RWPE2 (cell line): ENCODE data around the gene FRMPD2.

Experiments used
- ATAC-seq: fragments of 200-7000 bp; cut with Tn5 transposase; 3 replicates; pipeline ENCODE4 v1.9.1; 2021; ENCODE audit warnings: low read depth
- DNase-seq: peaks from one replicate; pipeline ENCODE4 v3.0.0-alpha.2; 2020; ENCODE audit warnings: low spot score
- H3K27ac ChIP-seq: fragments of 450-650 bp; 2 replicates; pipeline ENCODE4 v1.5.1; 2017; ENCODE audit warnings: mild to moderate bottlenecking; ENCODE audit not compliant: poor library complexity, severe bottlenecking
- H3K27me3 ChIP-seq: fragments of 250-450 bp; sonication (Bioruptor Pico); 2 replicates; pipeline ENCODE4 v1.5.1; 2021; ENCODE audit warnings: mild to moderate bottlenecking, moderate library complexity; ENCODE audit not compliant: insufficient read depth, poor library complexity, severe bottlenecking
- H3K36me3 ChIP-seq: fragments of 250-450 bp; sonication (Bioruptor Pico); 2 replicates; pipeline ENCODE4 v1.5.1; 2020; ENCODE audit warnings: low read depth, mild to moderate bottlenecking, moderate library complexity
- H3K4me1 ChIP-seq: fragments of 250-450 bp; sonication (Bioruptor Pico); 2 replicates; pipeline ENCODE4 v1.5.1; 2021; ENCODE audit warnings: mild to moderate bottlenecking, moderate library complexity; ENCODE audit not compliant: insufficient read depth, poor library complexity, severe bottlenecking
- H3K4me3 ChIP-seq: fragments of 250-450 bp; sonication (Bioruptor Pico); 2 replicates; pipeline ENCODE4 v1.5.1; 2021; ENCODE audit warnings: mild to moderate bottlenecking, moderate library complexity; ENCODE audit not compliant: severe bottlenecking
- H3K9me3 ChIP-seq: fragments of 250-450 bp; sonication (Bioruptor Pico); 2 replicates; pipeline ENCODE4 v1.5.1; 2021; ENCODE audit warnings: mild to moderate bottlenecking, moderate library complexity; ENCODE audit not compliant: severe bottlenecking
- TF ChIP-seq, protein P1 (sequence below): fragments of 450-650 bp; IDR thresholded peaks from one replicate; pipeline ENCODE4 v1.5.1; 2017; ENCODE audit warnings: mild to moderate bottlenecking, moderate library complexity; ENCODE audit not compliant: poor library complexity, severe bottlenecking

Gene FRMPD2

DNA sequence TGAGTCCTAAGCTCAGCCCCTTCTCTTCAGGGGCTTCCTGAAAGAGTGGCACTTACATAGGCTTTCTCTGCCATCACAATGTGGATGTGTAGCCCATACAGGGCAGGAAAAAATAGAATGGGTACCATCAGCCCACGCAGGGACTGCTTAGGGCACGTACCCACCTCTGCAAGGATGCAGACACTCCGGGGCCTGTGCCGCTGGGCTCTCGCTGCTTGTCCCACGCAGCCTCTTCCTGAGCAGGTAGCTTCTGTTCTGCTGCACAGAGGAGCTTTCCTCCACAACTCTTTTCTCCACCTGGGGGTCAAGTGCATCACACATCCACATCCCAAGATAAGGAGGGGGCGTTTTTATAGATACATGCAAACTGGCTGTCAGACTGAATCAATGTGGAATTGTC, 34.3 kb downstream of the FRMPD2 start:
- Histone ChIP-seq H3K36me3 (no peaks in the 10 kb centered on the region), H3K9me3 (no peaks in the 10 kb centered on the region), H3K27me3 (no peaks in the 10 kb centered on the region), H3K4me3 (no peak overlapping the region), H3K4me1 (no peaks in the 10 kb centered on the region), H3K27ac (no peak overlapping the region)
- ATAC-seq (no peak), DNase-seq (no peak)
- TF ChIP-seq, protein P1, sequence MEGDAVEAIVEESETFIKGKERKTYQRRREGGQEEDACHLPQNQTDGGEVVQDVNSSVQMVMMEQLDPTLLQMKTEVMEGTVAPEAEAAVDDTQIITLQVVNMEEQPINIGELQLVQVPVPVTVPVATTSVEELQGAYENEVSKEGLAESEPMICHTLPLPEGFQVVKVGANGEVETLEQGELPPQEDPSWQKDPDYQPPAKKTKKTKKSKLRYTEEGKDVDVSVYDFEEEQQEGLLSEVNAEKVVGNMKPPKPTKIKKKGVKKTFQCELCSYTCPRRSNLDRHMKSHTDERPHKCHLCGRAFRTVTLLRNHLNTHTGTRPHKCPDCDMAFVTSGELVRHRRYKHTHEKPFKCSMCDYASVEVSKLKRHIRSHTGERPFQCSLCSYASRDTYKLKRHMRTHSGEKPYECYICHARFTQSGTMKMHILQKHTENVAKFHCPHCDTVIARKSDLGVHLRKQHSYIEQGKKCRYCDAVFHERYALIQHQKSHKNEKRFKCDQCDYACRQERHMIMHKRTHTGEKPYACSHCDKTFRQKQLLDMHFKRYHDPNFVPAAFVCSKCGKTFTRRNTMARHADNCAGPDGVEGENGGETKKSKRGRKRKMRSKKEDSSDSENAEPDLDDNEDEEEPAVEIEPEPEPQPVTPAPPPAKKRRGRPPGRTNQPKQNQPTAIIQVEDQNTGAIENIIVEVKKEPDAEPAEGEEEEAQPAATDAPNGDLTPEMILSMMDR, result no peak

DNA sequence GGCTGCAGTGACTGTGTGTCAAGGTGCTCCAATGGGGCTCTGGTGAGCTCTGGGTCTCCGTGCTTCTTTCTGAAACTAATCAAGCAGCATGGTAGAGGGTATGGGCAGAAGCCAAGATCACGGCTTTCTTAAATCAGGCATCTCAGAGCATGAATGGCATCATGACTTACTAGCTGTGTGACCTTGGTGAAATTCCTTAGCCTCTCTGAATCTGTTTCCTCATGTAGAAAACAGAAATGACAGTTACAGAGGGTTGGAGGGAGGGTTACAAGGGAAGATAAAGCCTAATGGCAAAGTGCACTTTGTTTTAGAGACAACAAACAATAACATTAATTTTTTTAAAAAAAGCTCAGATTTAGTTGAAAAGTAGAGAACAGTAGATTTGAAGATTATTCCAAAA, 34.9 kb downstream of the FRMPD2 start:
- H3K9me3 ChIP-seq, result no peaks in the 10 kb centered on the region
- DNase-seq (no peak), ATAC-seq (no peak)
- H3K36me3 ChIP-seq, result no peaks in the 10 kb centered on the region
- TF ChIP-seq, protein P1, result no peak
- no peak overlapping the region for H3K27ac ChIP-seq
- no peak overlapping the region for H3K4me3 ChIP-seq
- H3K27me3 ChIP-seq, result no peaks in the 10 kb centered on the region
- H3K4me1 ChIP-seq, result no peaks in the 10 kb centered on the region

DNA sequence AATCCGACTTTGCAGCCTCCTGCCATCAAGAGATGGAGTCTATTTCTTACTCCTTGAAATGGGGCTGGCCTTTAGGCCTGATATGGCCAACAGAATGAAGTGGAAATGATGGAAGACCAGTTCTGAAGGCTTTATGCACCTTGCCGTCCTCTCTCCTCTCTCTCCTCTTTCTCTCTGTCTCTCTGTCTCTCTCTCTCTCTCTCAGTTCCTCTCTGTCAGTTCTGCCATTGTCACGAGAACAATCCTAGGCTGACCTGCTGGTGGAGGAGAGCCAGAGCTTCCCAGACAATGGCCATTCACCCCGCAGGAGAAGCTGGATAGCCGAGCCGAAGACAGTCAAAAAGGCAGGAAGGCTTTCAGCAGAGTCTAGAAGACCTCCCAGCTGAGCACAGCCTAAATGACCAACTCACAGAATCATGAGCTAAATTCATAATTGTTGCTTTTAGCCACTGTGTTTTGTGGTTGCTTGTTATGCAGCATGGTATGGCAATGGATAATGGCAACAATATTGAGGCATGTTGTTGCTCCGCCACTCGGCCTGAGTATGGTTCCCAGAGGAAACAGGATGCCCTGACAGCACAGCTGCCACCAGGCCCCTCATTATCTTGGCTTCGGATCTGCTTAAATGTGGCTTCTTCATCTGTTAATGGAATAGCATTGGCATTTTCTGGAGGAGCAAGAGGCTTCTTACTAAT, 35.5 kb downstream of the FRMPD2 start:
- Histone ChIP-seq H3K4me1 (no peaks in the 10 kb centered on the region), H3K9me3 (no peaks in the 10 kb centered on the region), H3K36me3 (no peaks in the 10 kb centered on the region), H3K27ac (no peak overlapping the region), H3K27me3 (no peaks in the 10 kb centered on the region), H3K4me3 (no peak overlapping the region)
- TF ChIP-seq, protein P1, result no peak
- DNase-seq, result no peak
- ATAC-seq, result no peak

DNA sequence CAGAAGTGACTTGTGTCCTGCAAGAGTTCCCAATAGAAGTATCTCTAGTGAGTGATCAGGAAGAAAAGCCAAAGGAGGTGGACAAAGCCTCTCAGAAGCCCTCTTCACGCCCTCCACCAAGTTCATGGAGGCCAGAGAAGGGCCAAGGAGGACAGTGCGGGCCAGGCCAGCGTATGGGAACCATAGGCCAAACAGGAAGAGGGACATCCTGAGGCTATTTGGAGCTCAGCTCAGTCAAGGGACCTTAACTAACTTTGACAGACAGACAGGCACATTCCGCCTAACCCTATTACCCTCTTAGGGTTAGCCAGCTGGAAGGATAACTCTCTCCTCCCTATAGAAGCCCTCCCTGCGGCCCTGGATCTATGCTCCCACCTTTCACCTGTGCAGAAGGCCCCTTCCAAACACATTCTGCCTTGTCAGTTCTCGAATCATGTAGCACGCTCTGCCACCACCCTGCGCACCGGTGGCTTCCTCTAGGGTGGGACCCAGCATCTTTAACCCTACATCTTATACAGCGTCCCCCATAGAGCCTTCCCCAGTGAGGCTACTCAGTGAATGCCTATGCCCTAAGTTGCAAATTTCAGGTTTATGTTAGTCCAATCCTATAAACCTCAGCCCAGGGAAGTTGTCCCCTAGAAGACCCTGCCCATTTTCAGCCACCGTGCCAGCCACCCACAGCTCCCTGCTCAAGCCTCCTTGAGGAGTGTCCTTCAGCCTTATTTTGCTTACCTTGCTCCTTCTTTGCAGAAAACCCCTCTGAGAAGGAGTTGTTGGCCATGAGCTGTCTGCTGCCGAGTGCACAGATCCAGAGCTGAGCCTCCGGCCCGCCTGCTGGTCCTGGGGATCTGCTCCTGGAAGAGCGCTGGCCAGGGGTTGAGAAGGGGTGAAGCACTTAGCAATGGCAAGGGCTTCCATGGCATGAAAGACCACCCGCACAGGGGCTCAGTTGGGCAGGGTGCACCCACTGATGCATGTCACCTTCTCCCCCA, 36.9 kb downstream of the FRMPD2 start:
- Histone ChIP-seq H3K4me3 (no peak overlapping the region), H3K27ac (no peak overlapping the region), H3K9me3 (no peaks in the 10 kb centered on the region), H3K27me3 (no peaks in the 10 kb centered on the region), H3K36me3 (no peaks in the 10 kb centered on the region), H3K4me1 (no peaks in the 10 kb centered on the region)
- ATAC-seq (no peak), DNase-seq (peak; percentile 12)
- TF ChIP-seq, protein P1, result no peak
